GM04504 (cell line): ENCODE results near the gene HEXD.

Source experiments
- DNase-seq: peaks from one replicate; pipeline ENCODE4 v3.0.0-alpha.2; 2012; ENCODE audit warnings: low read depth

Gene HEXD

GRCh38 chr17:82416264-82416663 is 1.9 kb upstream of the HEXD start:
- DNase-seq, result no peak

- DNase-seq, result no peak
Observed at GRCh38 chr17:82416771-82417170, 1.4 kb upstream of the HEXD start.

GRCh38 chr17:82419540-82419939 is 1.4 kb downstream of the HEXD start:
- DNase-seq, result no peak

GRCh38 chr17:82424001-82424862 is 6.1 kb downstream of the HEXD start:
- DNase-seq, result no peak

- DNase-seq, result no peak
Observed at GRCh38 chr17:82424863-82425159, 6.7 kb downstream of the HEXD start.

- no peak for DNase-seq
Observed at GRCh38 chr17:82428546-82428945, 10.4 kb downstream of the HEXD start.

GRCh38 chr17:82429824-82430223 is 11.7 kb downstream of the HEXD start:
- no peak for DNase-seq

GRCh38 chr17:82432017-82432416 is 13.9 kb downstream of the HEXD start:
- DNase-seq, result no peak

- DNase-seq, result no peak
Observed at GRCh38 chr17:82433560-82434215, 15.5 kb downstream of the HEXD start.

GRCh38 chr17:82434216-82434565 is 16.0 kb downstream of the HEXD start:
- no peak for DNase-seq

GRCh38 chr17:82435103-82435502 is 17.0 kb downstream of the HEXD start:
- no peak for DNase-seq

GRCh38 chr17:82435601-82436583 is 17.7 kb downstream of the HEXD start:
- DNase-seq, result no peak

GRCh38 chr17:82436601-82437324 is 18.6 kb downstream of the HEXD start:
- no peak for DNase-seq

- DNase-seq, result no peak
Observed at GRCh38 chr17:82437325-82437668, 19.1 kb downstream of the HEXD start.

GRCh38 chr17:82438401-82439193 is 20.4 kb downstream of the HEXD start:
- no peak for DNase-seq

- no peak for DNase-seq
Observed at GRCh38 chr17:82439194-82439828, 21.2 kb downstream of the HEXD start.

GRCh38 chr17:82439829-82440365 is 21.8 kb downstream of the HEXD start:
- DNase-seq, result no peak

- no peak for DNase-seq
Observed at GRCh38 chr17:82440469-82440981, 22.4 kb downstream of the HEXD start.

GRCh38 chr17:82440991-82441627 is 23.0 kb downstream of the HEXD start:
- no peak for DNase-seq
